Activated CD4-positive, alpha-beta T cell treated with anti-CD3 and anti-CD28 coated beads for 4 hours (primary cell): Measurements from ENCODE around the gene TUG1.

Experiments used
- DNase-seq, 2 donors: peaks; one replicate each; pipeline ENCODE4 v3.0.0-alpha.2; 2020

Gene TUG1

GRCh38 chr22:31005535-31005934 is 36.5 kb downstream of the TUG1 start:
- DNase-seq: no peak

- no peak for DNase-seq
These were observed 50.3 kb downstream of the TUG1 start for GRCh38 chr22:31019191-31019930.

- DNase-seq: no peak
These were observed 51.3 kb downstream of the TUG1 start for GRCh38 chr22:31020334-31020733.

GRCh38 chr22:31022516-31022915 is 53.5 kb downstream of the TUG1 start:
- no peak for DNase-seq
